CD4-positive, alpha-beta T cell treated with Interleukin-21 for 1 hour (primary cell): ENCODE data around the gene CACNA1I.
"Not testable (repeated sequence)": the region's sequence is repeated elsewhere in the genome, so short reads cannot be mapped to it uniquely, and the experiment has no call there.

Source experiments
- DNase-seq: peaks from one replicate; pipeline ENCODE4 v3.0.0-alpha.2; 2020

Gene CACNA1I

GRCh38 chr22:39722501-39722900 is 151.9 kb downstream of the CACNA1I start:
- no peak for DNase-seq

GRCh38 chr22:39723463-39723862 is 152.9 kb downstream of the CACNA1I start:
- no peak for DNase-seq

- DNase-seq: no peak
Observed at GRCh38 chr22:39723899-39724351, 153.4 kb downstream of the CACNA1I start.

- no peak for DNase-seq
Observed at GRCh38 chr22:39724390-39724789, 153.8 kb downstream of the CACNA1I start.

GRCh38 chr22:39724857-39725256 is 154.3 kb downstream of the CACNA1I start:
- no peak for DNase-seq

GRCh38 chr22:39725351-39726035 is 154.9 kb downstream of the CACNA1I start:
- no peak for DNase-seq

GRCh38 chr22:39727541-39727940 is 157.0 kb downstream of the CACNA1I start:
- DNase-seq: no peak

- no peak for DNase-seq
Observed at GRCh38 chr22:39728236-39728860, 157.8 kb downstream of the CACNA1I start.

- DNase-seq: no peak
Observed at GRCh38 chr22:39729141-39729934, 158.8 kb downstream of the CACNA1I start.

GRCh38 chr22:39731481-39731880 is 160.9 kb downstream of the CACNA1I start:
- DNase-seq: no peak

- DNase-seq: no peak
Observed at GRCh38 chr22:39731881-39732555, 161.5 kb downstream of the CACNA1I start.

- DNase-seq: no peak
Observed at GRCh38 chr22:39732625-39733024, 162.1 kb downstream of the CACNA1I start.

- no peak for DNase-seq
Observed at GRCh38 chr22:39733191-39733590, 162.6 kb downstream of the CACNA1I start.

- DNase-seq: not testable (repeated sequence)
Observed at GRCh38 chr22:39734046-39734445, 163.5 kb downstream of the CACNA1I start.

- no peak for DNase-seq
Observed at GRCh38 chr22:39734866-39735265, 164.3 kb downstream of the CACNA1I start.

GRCh38 chr22:39735776-39736175 is 165.2 kb downstream of the CACNA1I start:
- no peak for DNase-seq

- no peak for DNase-seq
Observed at GRCh38 chr22:39738746-39739145, 168.2 kb downstream of the CACNA1I start.
